GM23338 (cell line): ENCODE results near the gene CMTM6. TPM values are rescaled to one million over a fixed set of nuclear protein-coding genes. Genes with fewer than 3 reads are reported as not detected.

ENCODE experiments used
- ATAC-seq: fragments of 200-7000 bp; cut with Tn5 transposase; 3 replicates; pipeline ENCODE4 v1.9.1; 2020
- DNase-seq: peaks from one replicate; pipeline ENCODE4 v3.0.0-alpha.2; 2015; ENCODE audit warnings: low spot score
- H2AFZ ChIP-seq: fragments of 200-600 bp; sonication (generic); 2 replicates; pipeline ENCODE4 v1.8.0; 2016; ENCODE audit warnings: antibody characterized with exemption, mild to moderate bottlenecking, moderate library complexity
- H3F3A ChIP-seq: fragments of 200-600 bp; sonication (generic); replicated peaks from 2 replicates; pipeline ENCODE4 v1.8.0; 2017; ENCODE audit warnings: antibody characterized with exemption, mixed run types, low read depth
- H3K27ac ChIP-seq: fragments of 200-600 bp; sonication (generic); 2 replicates; pipeline ENCODE4 v1.6.1; 2016; ENCODE audit warnings: low read depth
- H3K27me3 ChIP-seq: fragments of 200-600 bp; sonication (generic); 2 replicates; pipeline ENCODE4 v1.8.0; 2016; ENCODE audit warnings: mild to moderate bottlenecking, mixed run types, moderate library complexity; ENCODE audit not compliant: insufficient read depth
- H3K36me3 ChIP-seq: fragments of 200-600 bp; sonication (generic); 2 replicates; pipeline ENCODE4 v1.8.0; 2016; ENCODE audit warnings: mild to moderate bottlenecking; ENCODE audit not compliant: insufficient read depth
- H3K4me1 ChIP-seq: fragments of 200-600 bp; sonication (generic); 2 replicates; pipeline ENCODE4 v1.8.0; 2016; ENCODE audit warnings: mild to moderate bottlenecking, moderate library complexity; ENCODE audit not compliant: insufficient read depth
- H3K4me2 ChIP-seq: fragments of 200-600 bp; sonication (generic); 2 replicates; pipeline ENCODE4 v1.7.1; 2017; ENCODE audit warnings: mixed run types
- H3K4me3 ChIP-seq: fragments of 200-600 bp; sonication (generic); 2 replicates; pipeline ENCODE4 v1.6.1; 2016; ENCODE audit warnings: mixed run types
- H3K79me2 ChIP-seq: fragments of 200-600 bp; sonication (generic); replicated peaks from 2 replicates; pipeline ENCODE4 v1.8.0; 2017; ENCODE audit warnings: mild to moderate bottlenecking; ENCODE audit not compliant: insufficient read depth
- H3K9me2 ChIP-seq: fragments of 200-600 bp; sonication (generic); 2 replicates; pipeline ENCODE4 v1.8.0; 2017; ENCODE audit not compliant: insufficient read depth
- H4K20me1 ChIP-seq: fragments of 200-600 bp; sonication (generic); replicated peaks from 2 replicates; pipeline ENCODE4 v1.8.0; 2017; ENCODE audit warnings: mild to moderate bottlenecking; ENCODE audit not compliant: insufficient read depth
- H3K27ac Mint-ChIP-seq: 2 replicates; pipeline ENCODE4 v1.8.0; 2020; ENCODE audit warnings: inconsistent platforms, mild to moderate bottlenecking, moderate library complexity, mixed read lengths
- H3K27me3 Mint-ChIP-seq: 3 replicates; pipeline ENCODE4 v1.8.0; 2022; ENCODE audit warnings: low read depth, mild to moderate bottlenecking, moderate library complexity, mixed read lengths, inconsistent platforms; ENCODE audit not compliant: insufficient read depth, poor library complexity
- H3K36me3 Mint-ChIP-seq: 3 replicates; pipeline ENCODE4 v1.8.0; 2021; ENCODE audit warnings: low read depth, mild to moderate bottlenecking, inconsistent platforms, moderate library complexity, mixed read lengths
- H3K4me1 Mint-ChIP-seq: 3 replicates; pipeline ENCODE4 v1.8.0; 2020; ENCODE audit warnings: mild to moderate bottlenecking, inconsistent platforms, mixed read lengths
- H3K4me3 Mint-ChIP-seq: 3 replicates; pipeline ENCODE4 v1.8.0; 2021; ENCODE audit warnings: moderate library complexity, mild to moderate bottlenecking, inconsistent platforms, mixed read lengths
- H3K9me3 Mint-ChIP-seq: 3 replicates; pipeline ENCODE4 v1.8.0; 2020; ENCODE audit warnings: moderate library complexity, mild to moderate bottlenecking, inconsistent platforms, mixed read lengths
- EZH2phosphoT487 ChIP-seq: fragments of 200-600 bp; sonication (generic); IDR thresholded peaks from one replicate; pipeline ENCODE4 v1.8.1; 2018; ENCODE audit warnings: antibody characterized with exemption; ENCODE audit not compliant: unreplicated experiment
- polyA plus RNA-seq: library from polyadenylated mRNA; unstranded; fragments of >200 nt; fragmentation: Nextera tagmentation; extraction: Ambion mirVana; gene quantifications from 2 replicates; pipeline ENCODE4 v1.2.1, GENCODE V29; 2016
- total RNA-seq: library from RNA; depleted of rRNA; stranded (reverse); fragments of >200 nt; shearing (Covaris generic); gene quantifications from 2 replicates; pipeline ENCODE4 v1.2.3, GENCODE V29; 2014
- TF ChIP-seq, protein P1 (sequence below): fragments of 250-450 bp; sonication (Bioruptor Pico); IDR thresholded peaks from 2 replicates; pipeline ENCODE4 v1.5.0; 2020; ENCODE audit warnings: mild to moderate bottlenecking, moderate library complexity
- TF ChIP-seq, protein P2 (sequence below), 2 experiments: fragments of 200-600 bp in 1 of 2; sonication (generic) in 1 of 2; conservative IDR thresholded peaks; 2 replicates each; pipeline versions ENCODE4 v1.5.1 to v1.6.1; 2016 to 2017; ENCODE audit warnings: antibody characterized with exemption in 2 of 2, low read depth in 2 of 2, mild to moderate bottlenecking in 2 of 2, moderate library complexity in 1 of 2
- TF ChIP-seq, protein P3 (sequence below): IDR thresholded peaks from one replicate; pipeline ENCODE4 v1.6.1; 2018; ENCODE audit warnings: antibody characterized with exemption; ENCODE audit not compliant: unreplicated experiment

Gene CMTM6
- total and polyA plus RNA-seq, 2 experiments from 2014 or later, result 42.3 to 123 TPM

DNA sequence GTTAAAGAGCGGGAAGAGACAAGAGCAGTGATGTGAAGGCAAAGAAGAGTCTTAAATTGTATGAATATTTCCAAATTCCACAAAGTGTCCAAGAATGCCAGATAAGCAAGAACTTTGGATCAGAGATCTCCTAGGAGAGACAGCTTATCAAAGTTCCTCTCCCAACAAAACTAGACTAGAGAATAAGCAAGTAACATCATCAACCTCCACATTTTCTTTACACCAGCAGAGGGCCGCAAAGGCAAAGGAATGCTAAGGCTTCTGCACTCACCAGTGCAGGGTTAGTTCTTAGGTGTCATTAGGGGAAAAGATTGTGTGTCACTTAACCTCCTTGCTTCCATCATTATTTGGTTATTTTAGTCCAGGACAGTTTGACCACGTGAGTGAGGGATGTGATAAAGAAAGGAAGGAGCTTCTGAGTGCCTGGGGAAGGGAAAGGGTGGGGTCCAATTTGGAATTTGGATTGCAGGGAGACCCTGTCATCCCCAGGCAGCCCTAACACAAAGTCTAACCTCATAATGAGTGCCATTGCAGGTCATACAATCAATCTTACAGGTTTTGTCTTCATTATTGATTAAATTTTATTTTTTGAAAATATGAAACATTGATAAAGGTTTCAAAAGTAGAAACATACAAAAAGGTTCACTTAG, 7.5 kb upstream of the CMTM6 start:
- H3K4me1 ChIP-seq, result no peaks in the 10 kb centered on the region; the same call in 1 of the 2 replicates
- H3K79me2 ChIP-seq, result no peaks in the 10 kb centered on the region
- no peak overlapping the region for H3K4me3 ChIP-seq
- TF ChIP-seq, protein P1, sequence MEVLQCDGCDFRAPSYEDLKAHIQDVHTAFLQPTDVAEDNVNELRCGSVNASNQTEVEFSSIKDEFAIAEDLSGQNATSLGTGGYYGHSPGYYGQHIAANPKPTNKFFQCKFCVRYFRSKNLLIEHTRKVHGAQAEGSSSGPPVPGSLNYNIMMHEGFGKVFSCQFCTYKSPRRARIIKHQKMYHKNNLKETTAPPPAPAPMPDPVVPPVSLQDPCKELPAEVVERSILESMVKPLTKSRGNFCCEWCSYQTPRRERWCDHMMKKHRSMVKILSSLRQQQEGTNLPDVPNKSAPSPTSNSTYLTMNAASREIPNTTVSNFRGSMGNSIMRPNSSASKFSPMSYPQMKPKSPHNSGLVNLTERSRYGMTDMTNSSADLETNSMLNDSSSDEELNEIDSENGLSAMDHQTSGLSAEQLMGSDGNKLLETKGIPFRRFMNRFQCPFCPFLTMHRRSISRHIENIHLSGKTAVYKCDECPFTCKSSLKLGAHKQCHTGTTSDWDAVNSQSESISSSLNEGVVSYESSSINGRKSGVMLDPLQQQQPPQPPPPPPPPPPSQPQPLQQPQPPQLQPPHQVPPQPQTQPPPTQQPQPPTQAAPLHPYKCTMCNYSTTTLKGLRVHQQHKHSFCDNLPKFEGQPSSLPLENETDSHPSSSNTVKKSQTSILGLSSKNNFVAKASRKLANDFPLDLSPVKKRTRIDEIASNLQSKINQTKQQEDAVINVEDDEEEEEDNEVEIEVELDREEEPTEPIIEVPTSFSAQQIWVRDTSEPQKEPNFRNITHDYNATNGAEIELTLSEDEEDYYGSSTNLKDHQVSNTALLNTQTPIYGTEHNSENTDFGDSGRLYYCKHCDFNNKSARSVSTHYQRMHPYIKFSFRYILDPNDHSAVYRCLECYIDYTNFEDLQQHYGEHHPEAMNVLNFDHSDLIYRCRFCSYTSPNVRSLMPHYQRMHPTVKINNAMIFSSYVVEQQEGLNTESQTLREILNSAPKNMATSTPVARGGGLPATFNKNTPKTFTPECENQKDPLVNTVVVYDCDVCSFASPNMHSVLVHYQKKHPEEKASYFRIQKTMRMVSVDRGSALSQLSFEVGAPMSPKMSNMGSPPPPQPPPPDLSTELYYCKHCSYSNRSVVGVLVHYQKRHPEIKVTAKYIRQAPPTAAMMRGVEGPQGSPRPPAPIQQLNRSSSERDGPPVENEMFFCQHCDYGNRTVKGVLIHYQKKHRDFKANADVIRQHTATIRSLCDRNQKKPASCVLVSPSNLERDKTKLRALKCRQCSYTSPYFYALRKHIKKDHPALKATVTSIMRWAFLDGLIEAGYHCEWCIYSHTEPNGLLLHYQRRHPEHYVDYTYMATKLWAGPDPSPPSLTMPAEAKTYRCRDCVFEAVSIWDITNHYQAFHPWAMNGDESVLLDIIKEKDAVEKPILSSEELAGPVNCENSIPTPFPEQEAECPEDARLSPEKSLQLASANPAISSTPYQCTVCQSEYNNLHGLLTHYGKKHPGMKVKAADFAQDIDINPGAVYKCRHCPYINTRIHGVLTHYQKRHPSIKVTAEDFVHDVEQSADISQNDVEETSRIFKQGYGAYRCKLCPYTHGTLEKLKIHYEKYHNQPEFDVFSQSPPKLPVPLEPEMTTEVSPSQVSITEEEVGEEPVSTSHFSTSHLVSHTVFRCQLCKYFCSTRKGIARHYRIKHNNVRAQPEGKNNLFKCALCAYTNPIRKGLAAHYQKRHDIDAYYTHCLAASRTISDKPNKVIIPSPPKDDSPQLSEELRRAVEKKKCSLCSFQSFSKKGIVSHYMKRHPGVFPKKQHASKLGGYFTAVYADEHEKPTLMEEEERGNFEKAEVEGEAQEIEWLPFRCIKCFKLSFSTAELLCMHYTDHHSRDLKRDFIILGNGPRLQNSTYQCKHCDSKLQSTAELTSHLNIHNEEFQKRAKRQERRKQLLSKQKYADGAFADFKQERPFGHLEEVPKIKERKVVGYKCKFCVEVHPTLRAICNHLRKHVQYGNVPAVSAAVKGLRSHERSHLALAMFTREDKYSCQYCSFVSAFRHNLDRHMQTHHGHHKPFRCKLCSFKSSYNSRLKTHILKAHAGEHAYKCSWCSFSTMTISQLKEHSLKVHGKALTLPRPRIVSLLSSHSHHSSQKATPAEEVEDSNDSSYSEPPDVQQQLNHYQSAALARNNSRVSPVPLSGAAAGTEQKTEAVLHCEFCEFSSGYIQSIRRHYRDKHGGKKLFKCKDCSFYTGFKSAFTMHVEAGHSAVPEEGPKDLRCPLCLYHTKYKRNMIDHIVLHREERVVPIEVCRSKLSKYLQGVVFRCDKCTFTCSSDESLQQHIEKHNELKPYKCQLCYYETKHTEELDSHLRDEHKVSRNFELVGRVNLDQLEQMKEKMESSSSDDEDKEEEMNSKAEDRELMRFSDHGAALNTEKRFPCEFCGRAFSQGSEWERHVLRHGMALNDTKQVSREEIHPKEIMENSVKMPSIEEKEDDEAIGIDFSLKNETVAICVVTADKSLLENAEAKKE (CRISPR knock-in tag), result no peak
- TF ChIP-seq, protein P2, sequence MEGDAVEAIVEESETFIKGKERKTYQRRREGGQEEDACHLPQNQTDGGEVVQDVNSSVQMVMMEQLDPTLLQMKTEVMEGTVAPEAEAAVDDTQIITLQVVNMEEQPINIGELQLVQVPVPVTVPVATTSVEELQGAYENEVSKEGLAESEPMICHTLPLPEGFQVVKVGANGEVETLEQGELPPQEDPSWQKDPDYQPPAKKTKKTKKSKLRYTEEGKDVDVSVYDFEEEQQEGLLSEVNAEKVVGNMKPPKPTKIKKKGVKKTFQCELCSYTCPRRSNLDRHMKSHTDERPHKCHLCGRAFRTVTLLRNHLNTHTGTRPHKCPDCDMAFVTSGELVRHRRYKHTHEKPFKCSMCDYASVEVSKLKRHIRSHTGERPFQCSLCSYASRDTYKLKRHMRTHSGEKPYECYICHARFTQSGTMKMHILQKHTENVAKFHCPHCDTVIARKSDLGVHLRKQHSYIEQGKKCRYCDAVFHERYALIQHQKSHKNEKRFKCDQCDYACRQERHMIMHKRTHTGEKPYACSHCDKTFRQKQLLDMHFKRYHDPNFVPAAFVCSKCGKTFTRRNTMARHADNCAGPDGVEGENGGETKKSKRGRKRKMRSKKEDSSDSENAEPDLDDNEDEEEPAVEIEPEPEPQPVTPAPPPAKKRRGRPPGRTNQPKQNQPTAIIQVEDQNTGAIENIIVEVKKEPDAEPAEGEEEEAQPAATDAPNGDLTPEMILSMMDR (conservative IDR thresholded peaks at IDR 0.05; ENCODE audit: low read depth in 2 of 2), result peak; percentile 91 to 98
- TF ChIP-seq EZH2phosphoT487, result no peak
- TF ChIP-seq, protein P3, sequence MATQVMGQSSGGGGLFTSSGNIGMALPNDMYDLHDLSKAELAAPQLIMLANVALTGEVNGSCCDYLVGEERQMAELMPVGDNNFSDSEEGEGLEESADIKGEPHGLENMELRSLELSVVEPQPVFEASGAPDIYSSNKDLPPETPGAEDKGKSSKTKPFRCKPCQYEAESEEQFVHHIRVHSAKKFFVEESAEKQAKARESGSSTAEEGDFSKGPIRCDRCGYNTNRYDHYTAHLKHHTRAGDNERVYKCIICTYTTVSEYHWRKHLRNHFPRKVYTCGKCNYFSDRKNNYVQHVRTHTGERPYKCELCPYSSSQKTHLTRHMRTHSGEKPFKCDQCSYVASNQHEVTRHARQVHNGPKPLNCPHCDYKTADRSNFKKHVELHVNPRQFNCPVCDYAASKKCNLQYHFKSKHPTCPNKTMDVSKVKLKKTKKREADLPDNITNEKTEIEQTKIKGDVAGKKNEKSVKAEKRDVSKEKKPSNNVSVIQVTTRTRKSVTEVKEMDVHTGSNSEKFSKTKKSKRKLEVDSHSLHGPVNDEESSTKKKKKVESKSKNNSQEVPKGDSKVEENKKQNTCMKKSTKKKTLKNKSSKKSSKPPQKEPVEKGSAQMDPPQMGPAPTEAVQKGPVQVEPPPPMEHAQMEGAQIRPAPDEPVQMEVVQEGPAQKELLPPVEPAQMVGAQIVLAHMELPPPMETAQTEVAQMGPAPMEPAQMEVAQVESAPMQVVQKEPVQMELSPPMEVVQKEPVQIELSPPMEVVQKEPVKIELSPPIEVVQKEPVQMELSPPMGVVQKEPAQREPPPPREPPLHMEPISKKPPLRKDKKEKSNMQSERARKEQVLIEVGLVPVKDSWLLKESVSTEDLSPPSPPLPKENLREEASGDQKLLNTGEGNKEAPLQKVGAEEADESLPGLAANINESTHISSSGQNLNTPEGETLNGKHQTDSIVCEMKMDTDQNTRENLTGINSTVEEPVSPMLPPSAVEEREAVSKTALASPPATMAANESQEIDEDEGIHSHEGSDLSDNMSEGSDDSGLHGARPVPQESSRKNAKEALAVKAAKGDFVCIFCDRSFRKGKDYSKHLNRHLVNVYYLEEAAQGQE, result no peak
- Mint-ChIP-seq H3K27ac (no peak overlapping the region), H3K9me3 (no peaks in the 10 kb centered on the region), H3K4me3 (no peak overlapping the region), H3K27me3 (peaks cover 2% of the 10 kb centered on the region), H3K36me3 (no peaks in the 10 kb centered on the region), H3K4me1 (no peaks in the 10 kb centered on the region; the same call in 1 of the 3 replicates)
- no peaks in the 10 kb centered on the region for H3K9me2 ChIP-seq
- no peak overlapping the region for H3K4me2 ChIP-seq
- H4K20me1 ChIP-seq, result no peaks in the 10 kb centered on the region
- no peak overlapping the region for H2AFZ ChIP-seq
- ATAC-seq (peak; percentile 97), DNase-seq (peak; percentile 85)
- H3K36me3 ChIP-seq, result no peaks in the 10 kb centered on the region
- H3K27ac ChIP-seq, result no peak overlapping the region
- H3F3A ChIP-seq, result 0 out of 2 replicates have a peak, but pooled peaks cover 3% of the 10 kb centered on the region
- no peaks in the 10 kb centered on the region for H3K27me3 ChIP-seq
